Prostate gland (tissue), 2 donors: ENCODE data around the gene BRCA1. TPM values are rescaled to one million over a fixed set of nuclear protein-coding genes. Genes with fewer than 3 reads are reported as not detected.
"Not testable (repeated sequence)": the region's sequence is repeated elsewhere in the genome, so short reads cannot be mapped to it uniquely, and the experiment has no call there.

Source experiments
- DNase-seq: peaks from one replicate; pipeline ENCODE4 v3.0.0-alpha.2; 2019; ENCODE audit warnings: low spot score
- H3K27ac ChIP-seq, 2 donors: fragments of 200-600 bp; sonication (generic); 2 replicates each; pipeline ENCODE4 v1.5.1; 2017 to 2019
- H3K27me3 ChIP-seq: fragments of 200-600 bp; sonication (generic); replicated peaks from 2 replicates; pipeline ENCODE4 v1.5.1; 2019; ENCODE audit not compliant: insufficient read depth
- H3K36me3 ChIP-seq, 2 donors: fragments of 200-600 bp; sonication (generic); 1 replicate in 1 of 2; 2 replicates in 1 of 2; pipeline versions ENCODE4 v1.5.1 to v1.8.1; 2017 to 2019
- H3K4me1 ChIP-seq: fragments of 200-600 bp; sonication (generic); replicated peaks from 2 replicates; pipeline ENCODE4 v1.5.1; 2019
- H3K4me3 ChIP-seq, 2 donors: fragments of 200-600 bp; sonication (generic); 2 replicates each; pipeline ENCODE4 v1.5.1; 2017 to 2019
- H3K9me3 ChIP-seq: fragments of 200-600 bp; sonication (generic); 2 replicates; pipeline ENCODE4 v1.5.1; 2017
- CTCF ChIP-seq, 4 experiments: fragments of 200-600 bp in 2 of 4; fragments of 450-650 bp in 2 of 4; sonication (generic) in 2 of 4; IDR thresholded peaks; 1 replicate in 3 of 4; 2 replicates in 1 of 4; pipeline ENCODE4 v1.5.1; 2016 to 2019; ENCODE audit warnings: antibody characterized with exemption in 4 of 4, mild to moderate bottlenecking in 2 of 4, moderate library complexity in 2 of 4
- POLR2A ChIP-seq: fragments of 450-650 bp; IDR thresholded peaks from one replicate; pipeline ENCODE4 v1.6.1; 2016; ENCODE audit warnings: antibody characterized with exemption, mild to moderate bottlenecking
- POLR2AphosphoS5 ChIP-seq: sonication (generic); formaldehyde crosslinking; IDR thresholded peaks from one replicate; pipeline ENCODE4 v1.6.1; 2017; ENCODE audit warnings: antibody characterized with exemption
- WGBS: methylation state at CpG from one replicate; pipeline ENCODE4 v1.1.5; 2018; 5-methylcytosine and 5-hydroxymethylcytosine counted together
- intact Hi-C: fragments of 100-400 bp; cut with DNase I; formaldehyde crosslinking; loops from one replicate; pipeline ENCODE4 v1.14.2; 2022
- total RNA-seq, 2 donors: library from RNA; depleted of rRNA; stranded (reverse); fragments of >200 nt; gene quantifications; one replicate each; pipeline ENCODE4 v1.1.0, GENCODE V29; 2016

The BRCA1 gene
- total RNA-seq, 2 donors from 2014 or later, result 9.1 to 12.8 TPM

- Histone ChIP-seq H3K36me3 (no peaks in the 10 kb centered on the region), H3K4me1 (no peaks in the 10 kb centered on the region), H3K4me3 (no peak overlapping the region), H3K9me3 (no peaks in the 10 kb centered on the region), H3K27ac (no peak overlapping the region), H3K27me3 (no peaks in the 10 kb centered on the region)
- 96% methylated on average over 19 of the region's 19 CpGs for WGBS
- DNase-seq, result no peak
- TF ChIP-seq CTCF (IDR thresholded peaks at IDR 0.05) (no peak), POLR2AphosphoS5 (no peak), POLR2A (no peak)
- intact Hi-C loops, result no loop called here
Observed at GRCh38 chr17:43135454-43135819, 10.3 kb upstream of the BRCA1 start.

- Histone ChIP-seq H3K27ac (no peak overlapping the region), H3K4me3 (no peak overlapping the region), H3K4me1 (no peaks in the 10 kb centered on the region), H3K36me3 (no peaks in the 10 kb centered on the region), H3K27me3 (no peaks in the 10 kb centered on the region), H3K9me3 (no peaks in the 10 kb centered on the region)
- no peak for TF ChIP-seq POLR2AphosphoS5
- intact Hi-C loops, result no loop called here
- DNase-seq, result no peak
- WGBS, result 95% methylated on average over 25 of the region's 25 CpGs
Observed at GRCh38 chr17:43134774-43135453, 9.8 kb upstream of the BRCA1 start.

GRCh38 chr17:43133439-43133838, 8.3 kb upstream of the BRCA1 start:
- intact Hi-C loops, DNase-seq, H3K4me3 ChIP-seq, H3K36me3 ChIP-seq, H3K9me3 ChIP-seq, H3K27ac ChIP-seq, H3K4me1 ChIP-seq, H3K27me3 ChIP-seq: not testable (repeated sequence)
- WGBS, result 98% methylated on average over 5 of the region's 5 CpGs

- intact Hi-C loops, result no loop called here
- no peak for DNase-seq
- Histone ChIP-seq H3K27ac (no peak overlapping the region), H3K9me3 (no peaks in the 10 kb centered on the region), H3K4me1 (no peaks in the 10 kb centered on the region), H3K36me3 (no peaks in the 10 kb centered on the region), H3K4me3 (no peak overlapping the region), H3K27me3 (no peaks in the 10 kb centered on the region)
- WGBS, result 90% methylated on average over 2 of the region's 2 CpGs
- TF ChIP-seq POLR2A, result no peak
- TF ChIP-seq POLR2AphosphoS5, result no peak
- no peak for TF ChIP-seq CTCF (IDR thresholded peaks at IDR 0.05)
Observed at GRCh38 chr17:43132117-43132516, 7.0 kb upstream of the BRCA1 start.

- WGBS, result 76% methylated on average over 11 of the region's 11 CpGs
- Histone ChIP-seq H3K9me3 (no peaks in the 10 kb centered on the region), H3K27me3 (no peaks in the 10 kb centered on the region), H3K4me3 (no peak overlapping the region), H3K4me1 (no peaks in the 10 kb centered on the region), H3K36me3 (no peaks in the 10 kb centered on the region), H3K27ac (peak overlapping the region; percentile 22 to 66)
- TF ChIP-seq POLR2AphosphoS5, result no peak
- no peak for TF ChIP-seq POLR2A
- TF ChIP-seq CTCF (IDR thresholded peaks at IDR 0.05), result no peak
- intact Hi-C loops, result loop anchor here (5.0 kb wide), 1 partner anchor 107 kb away; the partner anchor contains the start of gene VAT1
- no peak for DNase-seq
Observed at GRCh38 chr17:43129671-43130010, 4.5 kb upstream of the BRCA1 start.

- H3K27me3 ChIP-seq, H3K27ac ChIP-seq, DNase-seq, H3K4me3 ChIP-seq, H3K9me3 ChIP-seq, H3K4me1 ChIP-seq, H3K36me3 ChIP-seq: not testable (repeated sequence)
- intact Hi-C loops, result loop anchor here (5.0 kb wide), 1 partner anchor 105 kb away; the partner anchor contains the start of gene VAT1
- 92% methylated on average over 6 of the region's 6 CpGs for WGBS
Observed at GRCh38 chr17:43127333-43127876, 2.2 kb upstream of the BRCA1 start.
